H1 (cell line): ENCODE measurements around the gene CHMP5. TPM values are rescaled to one million over a fixed set of nuclear protein-coding genes. Genes with fewer than 3 reads are reported as not detected.

Experiments used
- ASH2L ChIP-seq: fragments of 200-600, 300-600 bp; sonication (generic); IDR thresholded peaks from one replicate; pipeline ENCODE4 v1.7.1; 2017; ENCODE audit warnings: low read length
- polyA plus RNA-seq, 7 experiments: library from polyadenylated mRNA; depleted of rRNA in 3 of 7; stranded (reverse) in 5 of 7; unstranded in 2 of 7; fragments of >200 nt in 5 of 7; fragments of 200-250 nt in 2 of 7; gene quantifications; 1 replicate in 5 of 7; 2 replicates in 1 of 7; 4 replicates in 1 of 7; pipeline versions ENCODE4 v1.2.1 to v1.2.3, GENCODE V29; 2011 to 2013; ENCODE audit warnings: missing spikeins in 2 of 7, mixed read lengths in 2 of 7
- total RNA-seq: library from RNA; stranded (reverse); fragmentation: NEBNext Ultra II Directional; extraction: Animal tissue kit (Norgen Biotek cat#: 25700); gene quantifications from 2 replicates; pipeline ENCODE4 v1.2.1, GENCODE V29; 2021
- TF ChIP-seq, protein P1 (sequence below): IDR thresholded peaks from 2 replicates; pipeline ENCODE4 v1.6.1; 2011; ENCODE audit warnings: low read length, improper control_type of control experiment

The CHMP5 gene
- total and polyA plus RNA-seq, 2 of the 8 experiments (the other 6 are each of a cell fraction or from before 2014, with no cell fraction given) = 25.0 to 47.3 TPM

- TF ChIP-seq ASH2L = no peak
- TF ChIP-seq, protein P1, sequence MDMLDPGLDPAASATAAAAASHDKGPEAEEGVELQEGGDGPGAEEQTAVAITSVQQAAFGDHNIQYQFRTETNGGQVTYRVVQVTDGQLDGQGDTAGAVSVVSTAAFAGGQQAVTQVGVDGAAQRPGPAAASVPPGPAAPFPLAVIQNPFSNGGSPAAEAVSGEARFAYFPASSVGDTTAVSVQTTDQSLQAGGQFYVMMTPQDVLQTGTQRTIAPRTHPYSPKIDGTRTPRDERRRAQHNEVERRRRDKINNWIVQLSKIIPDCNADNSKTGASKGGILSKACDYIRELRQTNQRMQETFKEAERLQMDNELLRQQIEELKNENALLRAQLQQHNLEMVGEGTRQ = no peak
Measured at GRCh38 chr9:33255014-33255413, 9.8 kb upstream of the CHMP5 start (continued).
